HG03558 (cell line): Measurements from ENCODE around the gene NAIF1.
"Not testable (repeated sequence)": the region's sequence is repeated elsewhere in the genome, so short reads cannot be mapped to it uniquely, and the experiment has no call there.

Experiments
- ATAC-seq: cut with Tn5 transposase; IDR thresholded peaks from one replicate; pipeline ENCODE4 v1.9.1; 2021; ENCODE audit warnings: moderate number of reproducible peaks; ENCODE audit not compliant: unreplicated experiment; ENCODE audit errors: extremely low read depth

The NAIF1 gene

DNA sequence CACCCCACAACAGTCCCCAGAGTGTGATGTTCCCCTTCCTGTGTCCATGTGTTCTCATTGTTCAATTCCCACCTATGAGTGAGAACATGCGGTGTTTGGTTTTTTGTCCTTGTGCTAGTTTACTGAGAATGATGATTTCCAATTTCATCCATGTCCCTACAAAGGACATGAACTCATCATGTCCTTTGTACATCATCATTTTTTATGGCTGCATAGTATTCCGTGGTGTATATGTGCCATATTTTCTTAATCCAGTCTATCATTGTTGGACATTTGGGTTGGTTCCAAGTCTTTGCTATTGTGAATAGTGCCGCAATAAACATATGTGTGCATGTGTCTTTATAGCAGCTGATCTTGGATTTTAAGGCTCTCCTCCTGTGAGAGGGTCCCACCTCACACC lies 26.3 kb downstream of the NAIF1 start:
- ATAC-seq, result not testable (repeated sequence)

- ATAC-seq, result not testable (repeated sequence)
These were observed 30.6 kb downstream of the NAIF1 start for GRCh38 chr9:128036522-128036921.

DNA sequence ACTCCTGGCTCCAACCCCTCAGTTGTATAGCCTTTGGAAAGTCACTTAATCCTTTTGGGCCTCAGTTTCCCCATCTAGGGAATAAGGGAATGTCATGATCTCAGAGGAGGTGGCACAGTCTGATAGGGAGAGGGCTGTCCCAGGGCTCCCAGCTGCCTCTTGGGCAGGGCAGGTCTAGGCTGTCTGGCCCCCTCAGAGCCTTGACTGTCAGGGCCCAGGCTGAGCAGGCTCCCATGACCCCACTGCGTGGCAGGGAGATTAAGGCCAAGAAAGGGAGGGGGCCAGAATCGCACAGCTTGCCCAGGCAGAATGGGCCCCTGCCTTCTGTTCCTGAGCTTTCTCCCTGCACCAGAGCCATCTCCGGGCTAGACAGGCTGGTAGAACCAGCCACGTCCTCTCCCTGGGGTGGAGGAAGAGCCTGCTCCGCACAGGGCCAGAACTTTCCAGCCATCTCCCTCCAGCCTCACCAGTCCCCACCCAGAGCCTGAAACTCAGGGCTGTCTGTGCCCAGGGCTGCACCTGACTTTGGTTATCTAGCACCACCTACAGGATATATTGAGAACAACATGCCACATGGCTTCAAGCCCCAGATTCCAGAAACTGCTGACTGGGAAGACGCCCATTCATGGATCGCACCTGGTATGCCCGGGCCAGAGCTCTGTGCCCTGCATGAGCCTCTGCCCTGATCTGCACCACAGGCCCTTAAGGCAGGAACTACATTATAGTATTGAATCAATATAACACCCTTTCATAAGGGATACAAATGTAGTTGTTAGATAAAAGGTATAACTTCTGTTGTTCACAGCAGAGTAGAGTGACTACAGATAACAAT lies 32.1 kb downstream of the NAIF1 start:
- no peak for ATAC-seq

DNA sequence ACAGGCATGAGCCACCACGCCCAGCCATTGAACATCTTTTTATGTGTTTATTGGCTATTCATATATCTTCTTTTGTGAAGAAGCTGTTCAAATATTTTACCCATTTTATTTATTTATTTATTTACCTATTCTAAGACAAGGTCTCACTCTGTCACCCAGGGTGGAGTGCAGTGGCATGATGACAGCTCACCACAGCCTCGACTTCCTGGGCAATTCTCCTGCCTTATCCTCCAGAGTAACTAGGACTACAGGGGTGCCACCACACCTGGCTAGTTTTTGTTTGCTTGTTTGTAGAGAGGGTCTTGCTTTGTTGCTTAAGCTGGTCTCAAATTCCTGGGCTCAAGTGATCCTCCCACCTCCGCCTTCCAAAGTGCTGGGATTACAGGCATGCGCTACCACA lies 33.5 kb downstream of the NAIF1 start:
- no peak for ATAC-seq

GRCh38 chr9:128027705-128028104 lies 39.4 kb downstream of the NAIF1 start:
- no peak for ATAC-seq

DNA sequence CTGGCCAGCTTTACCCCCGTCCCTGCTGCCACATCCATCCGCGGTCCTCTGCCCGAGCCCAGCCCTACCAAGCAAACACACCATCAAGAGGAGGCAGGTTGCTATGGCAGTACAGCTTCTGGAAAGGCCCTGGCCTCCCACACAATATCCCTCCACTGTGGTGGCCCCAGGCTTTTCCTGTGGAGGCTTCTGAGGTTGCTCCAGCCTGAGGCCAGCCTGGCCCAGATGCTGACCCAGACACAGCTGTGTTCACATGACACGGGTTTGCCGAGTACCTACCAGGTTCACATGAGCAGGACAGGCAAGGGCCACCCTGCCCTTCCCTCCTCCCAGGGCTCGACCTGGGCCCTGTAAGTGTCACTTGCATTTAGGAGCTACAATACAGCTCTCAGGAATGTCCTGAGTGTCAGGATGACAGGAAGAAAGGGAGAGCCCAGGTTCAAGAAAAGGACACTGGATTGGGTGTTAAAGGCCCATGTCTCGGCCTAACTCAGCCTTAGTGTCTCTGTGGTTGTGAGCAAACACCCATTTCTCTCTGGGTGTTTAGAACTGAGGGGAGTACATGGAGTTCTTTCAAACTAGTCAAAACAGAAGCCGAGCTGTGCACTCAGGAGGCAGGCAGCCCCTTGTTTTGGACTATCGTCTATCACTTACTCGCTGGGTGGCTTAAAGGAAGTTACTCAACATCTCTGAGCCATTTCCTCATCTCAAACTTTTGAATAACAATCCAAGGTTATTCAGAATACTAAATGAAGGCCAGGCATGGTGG lies 40.2 kb downstream of the NAIF1 start:
- ATAC-seq, result no peak

- ATAC-seq, result no peak
These were observed 40.8 kb downstream of the NAIF1 start for GRCh38 chr9:128026255-128026772.

DNA sequence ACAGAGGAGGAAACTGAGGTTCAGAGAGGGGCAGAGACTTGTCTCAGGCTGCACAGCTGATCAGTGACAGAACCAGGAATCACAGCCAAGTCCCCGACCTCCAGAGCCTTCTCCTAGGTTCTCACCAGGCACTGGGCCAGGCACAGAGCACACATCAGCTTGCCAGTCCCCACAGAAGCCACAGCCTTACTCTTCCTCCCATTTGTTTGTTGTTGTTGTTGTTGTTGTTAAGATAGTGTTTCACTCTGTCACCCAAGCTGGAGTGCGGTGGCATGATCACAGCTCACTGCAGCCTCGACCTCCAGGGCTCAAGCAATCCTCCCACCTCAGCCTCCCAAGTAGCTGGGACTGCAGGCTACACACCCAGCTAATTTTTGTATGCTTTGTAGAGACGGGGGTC lies 41.4 kb downstream of the NAIF1 start:
- no peak for ATAC-seq

DNA sequence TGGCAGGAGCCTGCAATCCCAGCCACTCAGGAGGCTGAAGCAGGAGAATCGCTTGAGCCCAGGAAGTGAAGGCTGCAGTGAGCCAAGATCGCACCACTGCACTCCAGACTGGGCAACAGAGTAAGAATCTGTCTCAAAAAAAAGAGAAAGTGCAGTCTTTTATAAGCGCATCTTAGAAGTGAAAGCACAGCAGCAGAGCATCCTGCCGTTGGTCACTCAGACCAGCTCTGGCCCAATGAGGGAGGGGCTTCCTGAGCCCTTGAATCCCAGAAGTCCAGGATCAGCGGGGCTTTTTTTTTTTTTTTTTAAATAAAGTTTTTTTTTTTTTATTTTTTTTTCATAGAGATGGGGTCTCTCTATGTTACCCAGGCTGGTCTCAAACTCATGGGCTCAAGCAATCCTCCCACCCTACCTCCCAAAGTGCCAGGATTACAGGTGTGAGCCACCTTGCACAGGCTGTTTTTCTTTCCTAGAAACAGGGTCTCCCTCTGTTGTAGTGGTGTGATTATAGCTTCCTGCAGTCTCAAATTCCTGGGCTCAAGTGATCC lies 42.3 kb downstream of the NAIF1 start:
- no peak for ATAC-seq

- not testable (repeated sequence) for ATAC-seq
These were observed 43.4 kb downstream of the NAIF1 start for GRCh38 chr9:128023671-128024070.

- ATAC-seq, result no peak
These were observed 44.2 kb downstream of the NAIF1 start for GRCh38 chr9:128022886-128023285.

DNA sequence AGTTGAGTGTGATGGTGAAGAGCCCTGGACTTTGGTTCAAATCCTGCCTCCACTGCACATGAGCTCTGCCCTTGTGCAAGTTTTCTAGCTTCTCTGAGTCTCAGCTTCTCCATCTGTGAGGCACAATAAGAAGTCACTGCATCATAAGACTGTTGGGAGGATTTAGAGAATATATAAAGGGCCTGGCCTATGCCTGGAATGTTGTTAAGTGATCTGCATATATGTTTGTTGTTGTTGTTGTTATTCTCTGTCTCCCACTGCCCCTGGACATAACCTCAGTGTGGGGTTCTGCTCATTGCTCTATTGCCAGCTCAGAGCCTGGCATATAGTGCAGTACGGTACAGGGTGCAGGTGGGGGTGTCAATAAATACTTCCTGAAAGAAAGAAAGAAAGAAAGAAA lies 46.0 kb downstream of the NAIF1 start:
- no peak for ATAC-seq

DNA sequence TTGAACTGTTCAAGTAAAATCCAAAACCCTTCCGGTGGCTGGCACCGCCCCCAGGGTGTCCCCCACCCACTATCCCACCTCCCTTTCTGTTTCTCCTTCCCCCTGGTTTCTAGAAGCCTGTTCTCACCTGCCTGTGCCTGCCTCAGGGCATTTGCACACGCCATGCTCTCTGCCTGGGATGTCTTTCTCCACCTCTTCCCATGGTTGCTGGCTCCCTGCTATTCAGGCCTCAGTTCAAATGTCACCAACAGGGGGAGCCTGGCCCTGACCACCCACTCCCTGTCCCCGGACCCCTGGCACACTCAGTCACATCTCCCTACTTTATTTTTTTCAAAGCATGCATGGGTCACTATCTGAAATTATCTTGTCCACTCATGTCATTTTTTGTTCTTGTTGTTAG lies 46.4 kb downstream of the NAIF1 start:
- ATAC-seq, result no peak

DNA sequence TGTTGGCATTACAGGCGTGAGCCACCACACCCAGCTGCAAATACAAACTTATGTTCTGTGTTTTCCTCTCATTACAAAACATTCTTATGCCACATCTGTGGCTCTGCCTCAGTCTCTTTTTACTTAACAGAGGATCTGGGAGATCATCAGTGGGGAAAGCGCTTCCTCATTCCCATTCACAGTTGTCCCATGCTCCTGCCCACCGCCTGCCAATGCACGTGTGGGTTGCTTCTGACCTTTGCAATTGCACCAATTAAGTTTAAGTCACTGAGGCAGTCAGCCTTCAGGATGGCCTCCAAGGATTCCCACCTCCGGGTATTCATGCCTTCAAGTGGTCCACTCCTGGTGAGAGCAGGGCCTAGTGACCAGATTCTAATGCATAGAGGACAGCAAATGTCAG lies 51.4 kb downstream of the NAIF1 start:
- ATAC-seq, result no peak
